ENCODE data around the gene LAMTOR4.

The LAMTOR4 gene

DNA sequence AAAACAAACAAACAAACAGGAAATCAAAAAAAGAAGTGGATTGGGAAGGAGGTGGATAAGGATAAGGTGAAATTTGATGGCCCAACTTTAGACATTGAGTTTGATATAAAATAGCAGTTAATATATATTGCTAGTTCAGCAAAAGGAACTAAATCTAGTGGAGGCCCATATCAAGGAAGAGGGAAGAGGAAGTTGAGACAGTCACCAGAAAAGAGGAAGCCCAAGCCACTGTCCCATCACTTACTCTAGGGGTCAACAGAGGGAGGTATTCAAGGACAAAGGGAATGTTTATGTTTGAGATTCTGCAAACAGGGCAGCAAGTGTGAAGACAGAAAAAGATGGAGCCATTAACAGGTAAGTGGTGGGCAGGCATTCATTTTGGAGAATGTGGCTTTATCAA lies 3.7 kb downstream of the LAMTOR4 start:
- Histone ChIP-seq H3K4me3 (replicated peaks; ENCODE audit: insufficient read depth, low read length) (no peak overlapping the region), H3K27me3 (ENCODE audit: insufficient read depth, poor library complexity, severe bottlenecking) (no peaks in the 10 kb centered on the region), H3K27ac (replicated peaks) (peak overlapping the region; percentile 37)
- DNase-seq (ENCODE audit: low read depth in 1 of 2, low spot score in 1 of 2) = peak; percentile 54 to 81
- TF ChIP-seq SPI1 (IDR thresholded peaks at IDR 0.05; ENCODE audit: borderline replicate concordance, low read depth) (peak; percentile 99), POLR2AphosphoS5 (IDR thresholded peaks at IDR 0.05; ENCODE audit: low read depth) (no peak)

DNA sequence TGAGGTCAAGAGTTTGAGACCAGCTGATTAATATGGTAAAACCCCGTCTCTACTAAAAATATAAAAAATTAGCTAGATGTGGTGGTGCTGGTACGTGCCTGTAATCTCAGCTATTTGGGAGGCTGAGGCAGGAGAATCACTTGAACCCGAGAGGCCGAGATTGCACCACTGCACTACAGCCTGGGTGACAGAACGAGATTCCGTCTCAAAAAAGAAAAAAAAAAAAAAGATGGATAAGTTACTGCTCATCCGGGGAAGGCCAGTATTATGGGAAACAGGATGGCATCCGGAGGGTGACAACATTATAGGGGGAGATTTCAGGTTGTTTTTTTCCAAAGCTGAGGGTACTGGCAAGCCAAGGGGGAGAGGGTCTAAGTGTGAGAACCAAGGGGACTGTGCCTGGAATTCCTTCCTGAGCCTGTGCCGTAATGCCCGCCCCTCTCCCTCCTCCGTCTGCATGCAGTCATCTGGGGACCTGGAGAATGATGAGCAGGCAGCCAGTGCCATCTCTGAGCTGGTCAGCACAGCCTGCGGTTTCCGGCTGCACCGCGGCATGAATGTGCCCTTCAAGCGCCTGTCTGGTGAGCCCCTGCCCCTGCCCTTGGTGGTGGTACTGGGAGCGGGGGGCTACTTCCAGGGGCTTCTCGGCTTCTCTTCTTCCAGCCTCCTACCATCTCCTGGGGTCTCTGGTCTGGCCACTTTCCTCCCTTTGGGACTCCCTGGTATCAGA lies 4.4 kb downstream of the LAMTOR4 start:
- no peak overlapping the region for H3K4me3 ChIP-seq (replicated peaks; ENCODE audit: insufficient read depth, low read length)
- H3K27ac ChIP-seq (replicated peaks) = peak overlapping the region; percentile 37
- TF ChIP-seq SPI1 (IDR thresholded peaks at IDR 0.05; ENCODE audit: borderline replicate concordance, low read depth) (no peak), POLR2AphosphoS5 (IDR thresholded peaks at IDR 0.05; ENCODE audit: low read depth) (no peak), GABPA (IDR thresholded peaks at IDR 0.05; ENCODE audit: low read depth) (no peak)
- TF ChIP-seq, protein P1, sequence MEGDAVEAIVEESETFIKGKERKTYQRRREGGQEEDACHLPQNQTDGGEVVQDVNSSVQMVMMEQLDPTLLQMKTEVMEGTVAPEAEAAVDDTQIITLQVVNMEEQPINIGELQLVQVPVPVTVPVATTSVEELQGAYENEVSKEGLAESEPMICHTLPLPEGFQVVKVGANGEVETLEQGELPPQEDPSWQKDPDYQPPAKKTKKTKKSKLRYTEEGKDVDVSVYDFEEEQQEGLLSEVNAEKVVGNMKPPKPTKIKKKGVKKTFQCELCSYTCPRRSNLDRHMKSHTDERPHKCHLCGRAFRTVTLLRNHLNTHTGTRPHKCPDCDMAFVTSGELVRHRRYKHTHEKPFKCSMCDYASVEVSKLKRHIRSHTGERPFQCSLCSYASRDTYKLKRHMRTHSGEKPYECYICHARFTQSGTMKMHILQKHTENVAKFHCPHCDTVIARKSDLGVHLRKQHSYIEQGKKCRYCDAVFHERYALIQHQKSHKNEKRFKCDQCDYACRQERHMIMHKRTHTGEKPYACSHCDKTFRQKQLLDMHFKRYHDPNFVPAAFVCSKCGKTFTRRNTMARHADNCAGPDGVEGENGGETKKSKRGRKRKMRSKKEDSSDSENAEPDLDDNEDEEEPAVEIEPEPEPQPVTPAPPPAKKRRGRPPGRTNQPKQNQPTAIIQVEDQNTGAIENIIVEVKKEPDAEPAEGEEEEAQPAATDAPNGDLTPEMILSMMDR (IDR thresholded peaks at IDR 0.05; ENCODE audit: insufficient read depth, low read length) = no peak
- TF ChIP-seq, protein P2, sequence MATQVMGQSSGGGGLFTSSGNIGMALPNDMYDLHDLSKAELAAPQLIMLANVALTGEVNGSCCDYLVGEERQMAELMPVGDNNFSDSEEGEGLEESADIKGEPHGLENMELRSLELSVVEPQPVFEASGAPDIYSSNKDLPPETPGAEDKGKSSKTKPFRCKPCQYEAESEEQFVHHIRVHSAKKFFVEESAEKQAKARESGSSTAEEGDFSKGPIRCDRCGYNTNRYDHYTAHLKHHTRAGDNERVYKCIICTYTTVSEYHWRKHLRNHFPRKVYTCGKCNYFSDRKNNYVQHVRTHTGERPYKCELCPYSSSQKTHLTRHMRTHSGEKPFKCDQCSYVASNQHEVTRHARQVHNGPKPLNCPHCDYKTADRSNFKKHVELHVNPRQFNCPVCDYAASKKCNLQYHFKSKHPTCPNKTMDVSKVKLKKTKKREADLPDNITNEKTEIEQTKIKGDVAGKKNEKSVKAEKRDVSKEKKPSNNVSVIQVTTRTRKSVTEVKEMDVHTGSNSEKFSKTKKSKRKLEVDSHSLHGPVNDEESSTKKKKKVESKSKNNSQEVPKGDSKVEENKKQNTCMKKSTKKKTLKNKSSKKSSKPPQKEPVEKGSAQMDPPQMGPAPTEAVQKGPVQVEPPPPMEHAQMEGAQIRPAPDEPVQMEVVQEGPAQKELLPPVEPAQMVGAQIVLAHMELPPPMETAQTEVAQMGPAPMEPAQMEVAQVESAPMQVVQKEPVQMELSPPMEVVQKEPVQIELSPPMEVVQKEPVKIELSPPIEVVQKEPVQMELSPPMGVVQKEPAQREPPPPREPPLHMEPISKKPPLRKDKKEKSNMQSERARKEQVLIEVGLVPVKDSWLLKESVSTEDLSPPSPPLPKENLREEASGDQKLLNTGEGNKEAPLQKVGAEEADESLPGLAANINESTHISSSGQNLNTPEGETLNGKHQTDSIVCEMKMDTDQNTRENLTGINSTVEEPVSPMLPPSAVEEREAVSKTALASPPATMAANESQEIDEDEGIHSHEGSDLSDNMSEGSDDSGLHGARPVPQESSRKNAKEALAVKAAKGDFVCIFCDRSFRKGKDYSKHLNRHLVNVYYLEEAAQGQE (IDR thresholded peaks at IDR 0.05; ENCODE audit: insufficient replicate concordance, low read depth) = no peak
- no peaks in the 10 kb centered on the region for H3K27me3 ChIP-seq (ENCODE audit: insufficient read depth, poor library complexity, severe bottlenecking)
- DNase-seq (ENCODE audit: low read depth in 1 of 2, low spot score in 1 of 2) = no peak

DNA sequence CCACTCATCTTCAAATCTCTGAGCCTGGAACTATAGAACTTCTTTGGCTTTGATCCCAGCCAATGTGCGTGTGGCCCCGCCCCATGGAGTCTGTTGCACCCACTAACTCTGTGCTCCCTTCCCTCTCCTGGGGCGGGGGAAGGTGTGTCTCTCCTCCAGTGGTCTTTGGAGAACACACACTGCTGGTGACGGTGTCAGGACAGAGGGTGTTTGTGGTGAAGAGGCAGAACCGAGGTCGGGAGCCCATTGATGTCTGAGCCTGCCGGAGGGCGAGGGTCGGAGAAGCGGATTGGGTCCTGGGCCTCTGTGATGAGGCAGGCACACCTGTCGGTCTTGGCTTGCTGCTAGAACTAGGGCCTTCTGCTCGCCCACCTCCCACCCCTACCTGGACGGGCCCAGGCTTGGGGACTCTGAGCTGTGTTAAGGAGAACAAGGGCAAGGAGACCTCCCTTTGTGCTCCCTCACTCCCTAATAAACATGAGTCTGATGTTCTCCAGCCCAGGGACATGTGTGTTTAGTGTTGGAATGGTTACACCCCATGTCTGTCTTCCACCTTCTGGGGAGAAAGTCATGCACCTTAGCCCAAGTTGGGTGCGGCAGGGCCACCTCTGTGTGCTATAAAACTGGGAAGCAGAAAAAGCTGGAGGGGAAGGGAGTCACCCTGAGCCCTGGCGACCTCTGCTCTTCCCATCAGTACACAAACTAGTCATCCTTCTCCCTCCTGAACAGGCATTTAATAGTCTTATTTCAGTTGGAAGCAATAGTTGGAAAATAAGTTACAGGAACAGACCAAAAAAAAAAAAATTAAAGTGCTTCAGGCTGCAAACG lies 5.2 kb downstream of the LAMTOR4 start:
- peak in 1 of 2 experiments; percentile 27 for DNase-seq (ENCODE audit: low read depth in 1 of 2, low spot score in 1 of 2)
- Histone ChIP-seq H3K27me3 (ENCODE audit: insufficient read depth, poor library complexity, severe bottlenecking) (no peaks in the 10 kb centered on the region), H3K4me3 (replicated peaks; ENCODE audit: insufficient read depth, low read length) (no peak overlapping the region), H3K27ac (replicated peaks) (no peak overlapping the region; the same call in 1 of the 2 replicates)
- TF ChIP-seq POLR2AphosphoS5 (IDR thresholded peaks at IDR 0.05; ENCODE audit: low read depth) = peak; percentile 12; the same call in 1 of the 2 replicates
- TF ChIP-seq, protein P1 (IDR thresholded peaks at IDR 0.05; ENCODE audit: insufficient read depth, low read length) = no peak
- TF ChIP-seq, protein P2 (IDR thresholded peaks at IDR 0.05; ENCODE audit: insufficient replicate concordance, low read depth) = no peak

Data from HL-60 (cell line).